HFFc6 (cell line): Measurements from ENCODE around the gene CA9. TPM values are rescaled to one million over a fixed set of nuclear protein-coding genes. Genes with fewer than 3 reads are reported as not detected.

ENCODE experiments used
- DNase-seq: peaks from one replicate; pipeline ENCODE4 v3.0.0-alpha.2; 2018
- H3K27ac Mint-ChIP-seq: 2 replicates; pipeline ENCODE4 v1.8.0; 2020; ENCODE audit warnings: mild to moderate bottlenecking, mixed read lengths
- H3K27me3 Mint-ChIP-seq: 2 replicates; pipeline ENCODE4 v1.8.0; 2021; ENCODE audit warnings: mild to moderate bottlenecking, moderate library complexity, mixed read lengths; ENCODE audit not compliant: insufficient read depth
- H3K36me3 Mint-ChIP-seq: 2 replicates; pipeline ENCODE4 v1.8.0; 2021; ENCODE audit warnings: low read depth, mixed read lengths
- H3K4me1 Mint-ChIP-seq: 2 replicates; pipeline ENCODE4 v1.8.0; 2020; ENCODE audit warnings: low read depth, mixed read lengths
- H3K4me3 Mint-ChIP-seq: 2 replicates; pipeline ENCODE4 v1.8.0; 2020; ENCODE audit warnings: mild to moderate bottlenecking, moderate library complexity, mixed read lengths
- H3K9me3 Mint-ChIP-seq: 2 replicates; pipeline ENCODE4 v1.8.0; 2020; ENCODE audit warnings: mild to moderate bottlenecking, mixed read lengths
- total RNA-seq, 6 experiments: library from RNA; stranded (reverse); fragmentation: NEBNext Ultra II Directional; extraction: Animal tissue kit (Norgen Biotek cat#: 25700); gene quantifications; 2 replicates in 1 of 6; 3 replicates in 5 of 6; pipeline ENCODE4 v1.2.3, GENCODE V29; 2021
- TF ChIP-seq, protein P1 (sequence below): fragments of 200-600 bp; sonication (generic); IDR thresholded peaks from 2 replicates; pipeline ENCODE4 v1.5.0; 2021; ENCODE audit warnings: antibody characterized with exemption, mild to moderate bottlenecking

The CA9 gene
- total RNA-seq, 6 experiments from 2014 or later = 0.28 TPM; not detected in 5

DNA sequence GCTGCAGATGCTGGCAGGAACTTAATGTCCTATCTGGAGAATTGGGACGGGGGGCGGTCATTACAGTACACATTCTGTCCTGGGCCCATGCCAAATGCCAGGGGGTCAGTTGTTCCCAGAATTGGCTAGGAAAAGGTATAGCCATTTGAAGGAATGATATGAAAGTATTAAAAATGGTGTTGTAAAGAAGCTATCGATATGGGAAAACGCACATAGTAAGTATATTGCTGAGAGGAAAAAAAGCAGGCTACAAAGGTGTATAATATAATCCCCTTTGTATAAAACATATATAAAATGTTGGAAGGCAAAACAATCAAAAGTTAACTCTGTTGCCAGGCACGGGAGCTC lies 8.3 kb upstream of the CA9 start:
- Mint-ChIP-seq H3K4me3 (peak overlapping the region; percentile 90), H3K27ac (peak overlapping the region; percentile 60), H3K27me3 (peaks cover 5% of the 10 kb centered on the region), H3K4me1 (peaks cover 70% of the 10 kb centered on the region), H3K9me3 (no peaks in the 10 kb centered on the region), H3K36me3 (peaks cover 12% of the 10 kb centered on the region; the same call in 1 of the 2 replicates)
- DNase-seq = no peak
- TF ChIP-seq, protein P1, sequence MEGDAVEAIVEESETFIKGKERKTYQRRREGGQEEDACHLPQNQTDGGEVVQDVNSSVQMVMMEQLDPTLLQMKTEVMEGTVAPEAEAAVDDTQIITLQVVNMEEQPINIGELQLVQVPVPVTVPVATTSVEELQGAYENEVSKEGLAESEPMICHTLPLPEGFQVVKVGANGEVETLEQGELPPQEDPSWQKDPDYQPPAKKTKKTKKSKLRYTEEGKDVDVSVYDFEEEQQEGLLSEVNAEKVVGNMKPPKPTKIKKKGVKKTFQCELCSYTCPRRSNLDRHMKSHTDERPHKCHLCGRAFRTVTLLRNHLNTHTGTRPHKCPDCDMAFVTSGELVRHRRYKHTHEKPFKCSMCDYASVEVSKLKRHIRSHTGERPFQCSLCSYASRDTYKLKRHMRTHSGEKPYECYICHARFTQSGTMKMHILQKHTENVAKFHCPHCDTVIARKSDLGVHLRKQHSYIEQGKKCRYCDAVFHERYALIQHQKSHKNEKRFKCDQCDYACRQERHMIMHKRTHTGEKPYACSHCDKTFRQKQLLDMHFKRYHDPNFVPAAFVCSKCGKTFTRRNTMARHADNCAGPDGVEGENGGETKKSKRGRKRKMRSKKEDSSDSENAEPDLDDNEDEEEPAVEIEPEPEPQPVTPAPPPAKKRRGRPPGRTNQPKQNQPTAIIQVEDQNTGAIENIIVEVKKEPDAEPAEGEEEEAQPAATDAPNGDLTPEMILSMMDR = no peak

DNA sequence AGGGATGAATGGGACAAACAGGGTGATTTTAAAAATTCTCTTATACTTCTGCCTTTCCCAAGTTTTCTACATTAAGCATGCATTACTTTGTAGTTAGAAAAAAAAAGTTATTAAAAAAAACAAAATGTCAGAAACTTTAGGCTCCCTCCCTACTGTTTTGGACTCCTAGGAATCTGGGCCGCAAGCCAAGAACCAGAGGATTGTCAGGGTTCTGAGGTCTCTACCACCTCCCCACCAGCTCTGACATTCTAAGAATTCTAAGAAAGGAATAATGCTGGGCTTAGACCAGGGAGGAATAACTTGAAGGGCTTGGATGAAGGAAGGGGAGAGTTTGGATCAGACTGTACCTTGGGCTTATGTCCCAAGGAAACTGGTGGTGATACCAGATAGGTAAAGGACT lies 7.7 kb upstream of the CA9 start:
- Mint-ChIP-seq H3K27ac (peak overlapping the region; percentile 19; the same call in 1 of the 2 replicates), H3K27me3 (peaks cover 5% of the 10 kb centered on the region), H3K36me3 (peaks cover 8% of the 10 kb centered on the region; the same call in 1 of the 2 replicates), H3K4me3 (peak overlapping the region; percentile 90), H3K9me3 (no peaks in the 10 kb centered on the region), H3K4me1 (peaks cover 64% of the 10 kb centered on the region)
- TF ChIP-seq, protein P1 = no peak
- no peak for DNase-seq

DNA sequence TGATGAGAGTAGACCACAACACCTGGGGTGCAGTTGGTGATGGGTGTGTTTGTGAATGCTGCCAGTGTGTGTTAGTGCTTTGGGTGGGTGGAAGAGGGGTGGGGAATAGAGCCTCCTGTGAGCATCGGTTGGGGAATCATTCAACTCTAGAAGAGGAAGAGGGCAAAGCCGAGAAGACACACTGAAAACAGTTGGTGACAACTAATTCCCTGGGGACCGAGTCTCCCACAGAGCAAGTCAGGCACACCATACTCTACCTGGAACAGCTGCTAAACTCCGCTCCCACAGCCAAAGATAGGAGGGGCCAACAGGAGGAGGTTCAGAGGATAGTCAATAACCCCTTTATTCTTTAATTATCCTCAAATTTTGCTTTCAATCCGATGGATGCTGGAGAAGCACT lies 7.2 kb upstream of the CA9 start:
- H3K36me3 Mint-ChIP-seq = peaks cover 5% of the 10 kb centered on the region; the same call in 1 of the 2 replicates

DNA sequence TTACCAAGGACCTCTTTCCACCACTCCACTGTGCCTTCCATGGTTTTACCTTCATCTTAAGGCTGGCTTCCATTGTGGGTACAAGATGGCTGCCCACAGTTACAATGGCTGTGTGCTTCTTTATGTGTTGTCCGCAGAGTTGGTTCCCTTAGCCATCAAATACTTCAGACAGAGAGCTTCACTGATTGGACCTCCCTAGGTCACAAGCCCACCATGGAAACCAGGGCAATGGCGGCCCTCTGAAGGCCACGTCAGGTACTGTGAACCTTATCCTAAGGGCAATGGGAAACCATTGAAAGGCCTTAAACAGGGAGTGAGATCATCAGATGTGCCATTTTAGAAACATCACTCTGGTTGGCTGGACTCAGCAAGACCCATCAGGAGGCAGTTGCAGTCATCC lies 5.8 kb upstream of the CA9 start:
- Mint-ChIP-seq H3K27ac (no peak overlapping the region), H3K4me3 (no peak overlapping the region), H3K36me3 (no peaks in the 10 kb centered on the region), H3K9me3 (no peaks in the 10 kb centered on the region), H3K27me3 (peaks cover 5% of the 10 kb centered on the region), H3K4me1 (peaks cover 47% of the 10 kb centered on the region)
- no peak for DNase-seq
- TF ChIP-seq, protein P1 = no peak

More for the DNA sequence above, 7.2 kb upstream of the CA9 start:
- no peak overlapping the region for H3K27ac Mint-ChIP-seq
- H3K27me3 Mint-ChIP-seq = peaks cover 5% of the 10 kb centered on the region
- H3K4me3 Mint-ChIP-seq = no peak overlapping the region
- TF ChIP-seq, protein P1 = no peak
- peaks cover 61% of the 10 kb centered on the region for H3K4me1 Mint-ChIP-seq
- DNase-seq = no peak
- no peaks in the 10 kb centered on the region for H3K9me3 Mint-ChIP-seq

DNA sequence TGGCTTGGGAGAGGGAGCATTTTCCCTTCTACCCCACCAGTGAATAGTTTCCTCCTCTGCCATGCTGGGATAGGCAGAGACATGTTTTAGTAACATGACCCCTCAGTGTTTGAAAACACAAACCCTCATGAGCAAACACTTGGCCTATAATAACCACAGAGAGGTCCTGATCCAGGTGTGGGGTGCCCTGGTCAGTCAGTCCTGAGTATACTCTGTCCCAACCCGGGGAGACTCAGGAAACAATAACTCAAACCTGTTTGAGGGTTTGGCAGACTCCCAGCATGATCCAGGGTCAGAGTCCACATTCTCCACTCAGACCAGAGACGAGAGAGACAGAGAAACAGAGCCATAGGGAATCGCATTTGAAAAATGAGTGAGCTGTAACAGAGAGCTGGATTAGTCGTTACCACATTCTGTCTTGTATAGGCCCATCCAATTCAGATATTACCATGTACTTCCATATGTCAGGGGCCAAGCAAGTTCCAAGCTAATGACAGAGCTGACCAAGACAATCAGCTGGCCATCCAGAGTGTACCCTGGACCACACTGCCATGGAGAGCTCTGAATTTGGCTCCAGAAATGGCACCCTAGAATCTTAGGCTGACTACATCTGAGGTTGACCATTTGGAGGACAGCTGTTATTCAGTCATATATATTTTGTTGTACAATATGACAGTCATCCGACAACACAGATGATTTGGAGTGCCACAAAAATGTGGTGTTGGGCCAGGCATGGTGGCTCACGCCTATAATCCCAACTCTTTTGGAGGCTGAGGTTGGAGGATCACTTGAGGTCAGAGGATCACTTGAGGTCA lies 4.2 kb upstream of the CA9 start:
- peaks cover 8% of the 10 kb centered on the region for H3K27me3 Mint-ChIP-seq
- TF ChIP-seq, protein P1 = no peak
- H3K9me3 Mint-ChIP-seq = no peaks in the 10 kb centered on the region
- H3K27ac Mint-ChIP-seq = no peak overlapping the region
- no peak for DNase-seq
- no peaks in the 10 kb centered on the region for H3K36me3 Mint-ChIP-seq
- H3K4me1 Mint-ChIP-seq = peaks cover 44% of the 10 kb centered on the region
- H3K4me3 Mint-ChIP-seq = no peak overlapping the region
